NT2/D1 (cell line): Measurements from ENCODE around the gene SP2.

Experiments used
- SUZ12 ChIP-seq: IDR thresholded peaks from 2 replicates; pipeline ENCODE4 v1.6.1; 2011; ENCODE audit not compliant: insufficient read length, insufficient read depth; ENCODE audit errors: extremely low read depth
- YY1 ChIP-seq: IDR thresholded peaks from 2 replicates; pipeline ENCODE4 v1.6.1; 2011; ENCODE audit not compliant: insufficient read length, insufficient read depth
- ZNF274 ChIP-seq: IDR thresholded peaks from 2 replicates; pipeline ENCODE4 v1.6.1; 2011; ENCODE audit warnings: mild to moderate bottlenecking, low read depth, low read length

DNA sequence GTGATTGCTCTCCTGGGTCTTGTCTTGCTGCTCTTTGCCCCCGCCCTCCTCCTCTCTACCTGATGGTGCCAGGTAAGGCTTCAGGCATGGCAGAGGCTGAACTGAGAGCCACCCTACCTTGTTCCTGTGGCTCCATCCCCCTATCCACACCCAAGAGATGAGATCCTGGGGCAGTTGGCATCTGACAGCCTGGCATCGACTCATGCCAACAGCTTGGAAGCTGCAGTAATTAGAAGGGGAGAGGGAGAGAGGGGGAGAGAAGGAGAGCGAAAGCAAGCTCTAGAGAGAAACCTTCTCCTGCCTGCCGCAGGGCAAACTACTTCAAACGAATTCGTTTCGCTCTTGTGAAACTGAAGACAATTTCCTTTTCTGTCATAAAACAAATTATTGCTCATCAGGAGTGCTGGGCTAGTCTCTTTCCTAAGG is 31.2 kb upstream of the SP2 start:
- TF ChIP-seq ZNF274 (no peak), SUZ12 (no peak), YY1 (no peak)
